ENCODE measurements around the gene SVIP.

The SVIP gene

DNA sequence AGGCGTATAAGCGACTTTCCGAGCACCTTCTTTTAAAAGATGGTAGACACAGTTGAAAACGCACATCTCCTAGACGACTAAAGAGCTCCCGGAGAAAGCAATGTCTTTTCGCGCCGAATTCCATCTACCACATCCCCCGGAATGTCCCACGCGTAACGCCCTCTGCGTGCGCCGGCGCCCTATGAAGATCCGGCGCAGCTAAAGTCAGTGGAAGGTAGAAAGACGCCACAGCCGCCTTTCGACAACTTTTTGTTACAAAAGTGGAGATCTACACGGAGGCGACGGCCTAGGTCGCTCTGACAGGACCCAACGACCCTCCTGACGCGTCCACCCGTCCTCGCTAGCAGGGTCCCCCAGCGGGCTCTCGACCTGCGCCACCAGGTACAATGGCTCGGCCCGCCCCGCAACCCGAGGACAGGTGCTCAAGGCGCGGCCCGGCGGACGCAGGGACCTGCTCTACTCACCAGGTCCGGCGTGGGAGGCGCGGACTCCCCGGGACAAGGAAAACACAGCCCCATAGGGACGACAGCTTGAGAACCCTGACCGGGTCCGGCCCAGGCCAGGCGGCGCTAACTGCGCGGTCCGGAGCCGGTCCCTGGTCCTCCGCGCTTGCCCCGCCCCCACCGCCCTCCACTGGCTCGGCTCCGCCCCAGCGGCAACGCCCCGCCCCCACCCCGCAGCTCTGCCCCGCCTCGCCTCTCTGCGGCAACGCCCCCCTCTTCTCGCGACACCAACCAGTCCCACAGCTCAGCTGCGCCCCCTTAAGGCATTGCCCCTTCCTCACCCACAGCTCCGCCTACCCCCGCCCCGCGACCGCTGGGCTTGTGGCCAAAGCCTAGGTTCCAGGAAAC, at the start of gene SVIP:
Gene SVIP (minus strand): TSS at position 571 of the 851 bp plus-strand sequence. CDS start 53 bp downstream, at position 518.
- DNase-seq, result peak; percentile 81 to 84

DNA sequence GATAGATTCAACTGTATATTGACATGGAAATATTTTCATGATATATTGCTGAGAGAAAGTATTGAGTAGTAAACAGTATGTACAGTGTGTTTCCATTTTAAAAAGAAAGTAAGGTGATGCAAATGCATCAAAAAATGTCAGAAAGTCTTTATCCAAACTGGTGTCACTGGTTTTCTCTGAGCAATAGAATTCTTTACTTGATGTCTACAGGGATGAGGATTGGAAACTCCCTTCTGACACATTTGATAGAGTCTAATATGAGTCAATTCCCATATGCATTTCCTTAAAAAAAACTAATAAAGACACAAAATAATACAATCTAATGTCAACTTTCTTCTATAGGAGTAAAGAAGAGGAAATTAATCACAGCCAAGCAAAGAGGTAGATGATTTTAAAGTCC, 49.0 kb upstream of the SVIP start:
- DNase-seq, result no peak

DNA sequence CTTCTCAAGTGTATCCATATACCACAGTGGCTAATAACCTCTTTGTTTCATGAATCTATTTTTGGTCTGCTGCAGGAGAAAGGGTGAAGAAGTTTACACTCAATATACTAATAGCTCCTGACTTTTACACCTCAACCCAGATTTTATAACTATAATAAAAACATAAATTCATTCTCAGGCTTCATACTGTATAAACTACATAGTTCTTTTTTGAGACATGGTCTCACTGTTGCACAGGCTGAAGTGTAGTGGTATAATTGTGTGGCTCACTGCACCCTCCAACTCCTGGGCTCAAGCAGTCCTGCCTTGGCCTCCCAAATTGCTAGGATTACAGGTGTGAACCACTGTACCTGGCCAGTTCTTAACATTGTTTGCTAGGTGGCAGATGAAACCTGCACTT, 48.4 kb upstream of the SVIP start:
- no peak for DNase-seq

GRCh38 chr11:22875869-22876473, 46.4 kb upstream of the SVIP start:
- DNase-seq, result peak; percentile 86 to 87

DNA sequence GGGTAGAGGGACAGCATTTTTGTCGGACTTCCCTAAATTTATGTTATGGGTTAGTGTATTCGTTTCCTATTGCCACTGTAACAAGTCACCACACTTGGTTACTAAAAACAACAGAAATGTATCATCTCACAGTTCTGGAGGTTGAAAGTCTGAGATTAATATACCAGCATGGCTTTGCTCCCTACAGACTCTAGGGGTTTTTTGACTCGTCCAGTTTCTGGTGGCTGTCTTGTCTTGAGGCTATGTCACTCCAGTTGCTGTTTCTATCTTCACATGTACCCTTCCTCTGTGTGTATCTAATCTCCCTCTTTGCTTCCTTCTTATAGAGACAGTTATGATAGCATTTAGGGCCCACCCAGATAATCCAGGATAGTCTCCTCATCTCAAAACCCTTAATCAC, 39.7 kb upstream of the SVIP start:
- no peak for DNase-seq

GRCh38 chr11:22860241-22860640, 30.6 kb upstream of the SVIP start, which contains the start of gene CCDC179:
Gene CCDC179 (minus strand): TSS chr11:22860474. CDS start chr11:22860421, 53 bp downstream.
- DNase-seq, result no peak

DNA sequence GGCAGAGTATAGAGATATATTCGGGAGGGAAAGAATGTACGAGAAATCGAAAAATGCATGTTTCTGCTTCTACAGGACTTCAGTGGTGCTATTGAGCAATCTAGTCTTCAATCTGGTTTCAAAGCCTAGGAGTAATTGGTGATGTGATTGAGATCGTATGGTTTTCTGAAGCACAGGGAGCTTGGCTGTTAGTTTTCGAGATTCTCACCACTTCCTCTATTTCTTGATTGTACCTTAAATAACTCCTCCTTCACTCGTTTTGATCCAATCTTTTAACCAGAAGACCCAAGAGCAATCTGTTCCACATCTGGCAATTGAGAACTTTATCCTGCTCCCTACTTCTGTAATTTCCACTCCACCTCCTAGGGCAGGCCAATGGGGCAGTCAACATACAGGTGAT, 30.2 kb upstream of the SVIP start:
- no peak for DNase-seq

GRCh38 chr11:22851477-22851876, 21.9 kb upstream of the SVIP start:
- no peak for DNase-seq

DNA sequence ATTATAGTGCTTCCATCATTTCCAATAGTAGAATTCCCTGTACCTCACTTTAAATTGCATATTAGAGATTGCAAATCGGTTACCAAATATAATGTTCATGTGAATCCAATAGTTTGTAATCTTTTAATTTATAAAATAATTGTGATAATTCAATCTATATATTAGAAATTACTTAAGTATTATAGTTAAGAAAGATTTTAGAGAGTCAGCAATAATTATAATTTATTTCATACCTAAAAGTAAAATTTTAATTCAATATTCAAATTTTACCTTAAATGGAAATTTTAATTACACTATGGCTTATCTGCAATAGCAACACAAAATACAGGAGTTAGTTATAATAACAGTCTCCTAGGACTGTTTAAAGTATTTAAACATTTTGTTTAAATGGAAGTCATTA, 17.1 kb upstream of the SVIP start:
- no peak for DNase-seq

- DNase-seq, result no peak
These were observed 2.9 kb upstream of the SVIP start for GRCh38 chr11:22832315-22833015.

GRCh38 chr11:22830082-22830414, 447 bp upstream of the SVIP start:
- no peak for DNase-seq

GRCh38 chr11:22828373-22828772, 1.2 kb downstream of the SVIP start:
- DNase-seq, result peak in 1 of 2 experiments; percentile 8

GRCh38 chr11:22822203-22822602, 7.4 kb downstream of the SVIP start:
- DNase-seq, result no peak

DNA sequence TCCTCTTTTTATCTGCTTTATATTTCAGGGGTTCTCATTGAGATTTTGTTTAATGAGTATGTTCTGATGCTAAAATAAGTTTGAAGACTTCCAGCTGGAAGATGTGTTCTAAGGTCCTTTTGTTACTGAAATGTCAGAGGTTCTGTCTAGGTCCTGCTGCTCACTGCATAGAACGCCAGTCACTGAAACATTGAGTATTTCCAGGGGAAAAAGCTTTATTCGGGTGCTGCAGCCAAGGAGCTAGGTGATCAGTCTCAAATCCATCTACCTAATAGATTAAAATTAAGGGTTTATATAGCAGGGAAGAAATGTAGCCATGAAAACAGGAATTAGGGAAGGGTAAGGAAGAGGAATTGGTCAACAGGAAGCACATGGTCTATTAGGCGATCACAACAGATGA, 19.7 kb downstream of the SVIP start:
- DNase-seq, result no peak

GRCh38 chr11:22808571-22809197, 20.9 kb downstream of the SVIP start:
- DNase-seq, result no peak

DNA sequence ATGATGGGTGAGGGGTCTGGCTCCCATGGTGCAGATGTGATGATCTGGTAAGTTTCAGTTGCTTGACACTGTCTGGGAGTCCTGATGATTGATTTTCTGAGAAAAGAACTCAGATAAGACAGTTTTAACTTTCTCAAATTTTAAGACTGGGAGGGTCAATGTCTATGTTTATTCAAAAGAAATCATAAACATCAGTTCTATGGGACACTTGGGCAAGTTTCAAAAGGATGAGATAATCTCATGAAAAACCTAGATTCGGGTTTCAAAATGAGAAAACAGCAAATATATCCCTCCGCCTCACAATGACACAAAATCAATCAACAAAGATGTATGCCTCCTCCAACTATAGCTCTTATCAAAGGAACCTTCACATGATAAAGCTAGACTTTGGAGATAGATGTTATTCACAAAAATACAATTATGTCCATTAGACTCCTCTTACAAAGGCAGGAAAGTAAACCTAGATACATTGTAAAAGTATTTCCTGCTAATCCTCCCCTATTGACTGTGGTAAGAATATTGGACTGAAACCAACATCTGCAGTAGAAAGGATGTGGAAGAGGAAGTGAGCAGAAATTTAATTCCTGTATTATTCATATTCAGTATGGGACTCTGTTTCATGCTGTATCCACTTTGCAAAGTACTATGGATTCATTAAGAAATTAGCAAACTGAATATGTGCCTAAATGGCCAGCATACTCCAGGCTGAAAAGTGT, 21.6 kb downstream of the SVIP start:
- DNase-seq, result peak; percentile 49 to 76

DNA sequence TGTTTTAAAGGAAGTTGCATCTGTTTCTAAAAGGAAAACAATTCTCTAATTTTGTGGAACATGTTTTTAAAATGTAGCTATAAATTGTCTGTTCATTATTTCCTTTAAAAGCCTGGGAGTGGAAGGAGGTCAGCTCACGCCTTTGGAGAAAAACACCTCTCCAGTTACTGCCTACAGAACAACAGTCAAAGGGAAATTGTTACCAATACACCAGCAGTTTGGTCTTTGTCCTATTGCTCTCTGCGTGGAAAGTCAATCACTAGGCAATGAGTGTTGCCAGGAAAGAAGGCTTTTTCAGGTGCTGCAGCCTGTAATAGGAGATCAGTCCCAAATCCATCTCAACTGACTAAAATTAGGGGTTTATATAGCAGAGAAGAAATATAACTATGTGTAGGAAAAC, 22.2 kb downstream of the SVIP start:
- no peak for DNase-seq

DNA sequence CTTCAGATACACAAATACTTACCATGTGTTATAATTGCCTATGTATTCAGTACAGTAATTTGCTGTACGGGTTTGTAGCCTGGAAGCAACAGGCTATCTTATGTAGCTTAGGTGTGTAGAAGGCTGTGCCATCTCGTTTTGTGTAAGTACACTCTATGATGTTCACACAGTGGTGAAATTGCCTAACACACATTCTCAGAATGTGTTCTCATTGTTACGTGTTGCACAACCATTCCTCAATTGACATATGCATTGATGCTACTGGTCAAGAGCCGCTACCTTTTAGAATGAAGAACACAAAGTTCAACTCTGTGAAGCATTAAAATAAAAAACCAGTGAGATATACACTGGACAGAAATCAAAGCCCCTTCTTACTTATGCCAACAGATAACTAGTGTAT, 26.7 kb downstream of the SVIP start:
- no peak for DNase-seq

DNA sequence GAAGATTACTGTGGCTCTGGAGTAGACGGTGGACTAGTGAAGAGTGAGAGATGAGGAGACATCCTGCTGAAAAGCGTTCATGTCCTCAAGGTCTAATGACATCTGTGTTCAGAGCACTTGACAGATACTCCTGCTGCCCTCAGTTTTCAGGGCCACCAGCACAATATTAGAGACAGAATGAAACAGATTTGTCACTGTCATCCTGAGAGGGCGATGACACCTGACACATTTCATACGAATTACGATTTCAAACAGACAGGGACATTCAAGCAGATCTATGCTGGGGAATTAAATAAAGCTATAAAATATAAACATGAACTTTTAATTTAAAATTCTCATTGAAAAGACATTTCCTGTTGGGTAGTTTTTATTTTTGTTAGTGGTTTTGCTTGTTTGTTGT, 29.1 kb downstream of the SVIP start:
- DNase-seq, result no peak

GRCh38 chr11:22798901-22799300, 30.7 kb downstream of the SVIP start:
- no peak for DNase-seq

- DNase-seq, result no peak
These were observed 32.6 kb downstream of the SVIP start for GRCh38 chr11:22797047-22797446.

DNA sequence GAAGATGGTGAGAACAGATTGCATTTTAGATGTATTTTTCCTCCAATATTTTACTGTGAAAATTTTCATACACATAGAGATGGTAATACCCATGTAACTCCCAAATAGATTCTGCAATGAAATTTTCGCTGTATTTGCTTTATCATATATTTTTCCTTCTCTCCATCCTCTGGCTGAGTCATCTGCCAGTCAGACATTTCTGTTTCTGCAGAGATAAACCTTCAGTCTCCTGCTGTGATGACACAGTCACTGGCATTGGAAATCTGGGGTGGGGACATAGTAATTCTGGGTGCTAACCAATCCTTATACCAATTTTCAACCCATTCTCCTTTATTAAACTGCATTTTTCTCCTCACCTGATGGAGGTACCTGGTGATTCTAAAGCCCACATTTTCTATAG, 33.7 kb downstream of the SVIP start:
- no peak for DNase-seq

GRCh38 chr11:22792497-22792896, 37.1 kb downstream of the SVIP start:
- peak; percentile 14 to 36 for DNase-seq
